MCF 10A (cell line): ENCODE results near the gene PRAMEF27. TPM values are rescaled to one million over a fixed set of nuclear protein-coding genes. Genes with fewer than 3 reads are reported as not detected.
"Not testable (repeated sequence)": the region's sequence is repeated elsewhere in the genome, so short reads cannot be mapped to it uniquely, and the experiment has no call there.

Experiments used
- Bru-seq: library from RNA; stranded (reverse); fragments of 400-500 nt; gene quantifications from one replicate; lab custom pipeline; 2021; lab: Mats Ljungman, UMichigan
- BruChase-seq, 2 experiments: library from RNA; stranded (reverse); fragments of 400-500 nt; gene quantifications; one replicate each; lab custom pipeline; 2021; lab: Mats Ljungman, UMichigan
- BruUV-seq: library from RNA; stranded (reverse); fragments of 400-500 nt; replicated peaks from 2 replicates; lab custom pipeline; 2021; lab: Mats Ljungman, UMichigan
- CTCF ChIA-PET: fragments of 300-600 bp; sonication (Branson Sonifier 250); formaldehyde crosslinking; extraction: SDS; loops from one replicate; lab custom pipeline; 2021; ENCODE audit warnings: antibody characterized with exemption, inconsistent platforms; lab: Yijun Ruan, JAX
- POLR2A ChIA-PET: fragments of 300-600, 350-650 bp; sonication (Branson Sonifier 250); formaldehyde crosslinking; extraction: SDS; loops from one replicate; lab custom pipeline; 2020; ENCODE audit warnings: antibody characterized with exemption, inconsistent platforms; lab: Yijun Ruan, JAX
- DNase-seq: peaks from one replicate; pipeline ENCODE4 v3.0.0-alpha.2; 2018; ENCODE audit not compliant: unreplicated experiment
- H3K27ac Mint-ChIP-seq: one replicate; pipeline ENCODE4 v1.8.0; 2022; ENCODE audit warnings: mild to moderate bottlenecking, low read depth, mixed read lengths; ENCODE audit not compliant: unreplicated experiment
- H3K27me3 Mint-ChIP-seq: one replicate; pipeline ENCODE4 v1.8.0; 2022; ENCODE audit warnings: mixed read lengths; ENCODE audit not compliant: insufficient read depth, unreplicated experiment
- H3K36me3 Mint-ChIP-seq: one replicate; pipeline ENCODE4 v1.8.0; 2022; ENCODE audit warnings: mild to moderate bottlenecking, moderate library complexity, mixed read lengths; ENCODE audit not compliant: insufficient read depth, unreplicated experiment
- H3K4me1 Mint-ChIP-seq: one replicate; pipeline ENCODE4 v1.8.0; 2022; ENCODE audit warnings: mixed read lengths; ENCODE audit not compliant: insufficient read depth, unreplicated experiment
- H3K4me3 Mint-ChIP-seq: one replicate; pipeline ENCODE4 v1.8.0; 2022; ENCODE audit warnings: mild to moderate bottlenecking, moderate library complexity, mixed read lengths; ENCODE audit not compliant: unreplicated experiment
- H3K9me3 Mint-ChIP-seq: one replicate; pipeline ENCODE4 v1.8.0; 2022; ENCODE audit warnings: mixed read lengths; ENCODE audit not compliant: unreplicated experiment
- intact Hi-C: fragments of 100-400 bp; cut with micrococcal nuclease; formaldehyde crosslinking; loops from 2 replicates; pipeline ENCODE4 v1.14.1; 2022
- long read RNA-seq: library from polyadenylated mRNA; stranded (forward); transcript quantifications from one replicate; pipeline ENCODE4 v2.0.0, GENCODE V29; 2022
- total RNA-seq: library from RNA; stranded (reverse); gene quantifications from 2 replicates; pipeline ENCODE4 v1.2.3, GENCODE V29; 2022

PRAMEF27 gene
- total RNA-seq, result not detected in 2 replicates
- not detected for Bru-seq, nascent RNA
- BruChase-seq, experiment 1, labeled RNA remaining after a 6-hour chase, result not detected
- not detected for BruChase-seq, experiment 2, labeled RNA remaining after a 2-hour chase
- long read RNA-seq, result 0 reads

- BruUV-seq, H3K4me3 Mint-ChIP-seq, H3K4me1 Mint-ChIP-seq, CTCF ChIA-PET, H3K9me3 Mint-ChIP-seq, H3K36me3 Mint-ChIP-seq, DNase-seq, H3K27ac Mint-ChIP-seq, H3K27me3 Mint-ChIP-seq, intact Hi-C loops, POLR2A ChIA-PET: not testable (repeated sequence)
Measured at GRCh38 chr1:13056475-13056874, at the start of gene PRAMEF27. Gene PRAMEF27 (minus strand): TSS chr1:13056575. CDS start chr1:13053659, 2,916 bp downstream.

- POLR2A ChIA-PET, H3K36me3 Mint-ChIP-seq, H3K27me3 Mint-ChIP-seq, H3K9me3 Mint-ChIP-seq, H3K4me1 Mint-ChIP-seq, H3K27ac Mint-ChIP-seq, CTCF ChIA-PET, DNase-seq, BruUV-seq, intact Hi-C loops, H3K4me3 Mint-ChIP-seq: not testable (repeated sequence)
Measured at GRCh38 chr1:13070474-13070873, 14.1 kb upstream of the PRAMEF27 start, which contains the start of gene PRAMEF25. Gene PRAMEF25 (plus strand): TSS chr1:13070774. CDS start chr1:13073694, 2,920 bp downstream.

- H3K27me3 Mint-ChIP-seq, POLR2A ChIA-PET: not testable (repeated sequence)
Measured at GRCh38 chr1:13019846-13020245, 36.5 kb downstream of the PRAMEF27 start.

GRCh38 chr1:13011932-13012331 is 44.4 kb downstream of the PRAMEF27 start:
- H3K27me3 Mint-ChIP-seq, H3K4me1 Mint-ChIP-seq, intact Hi-C loops, H3K36me3 Mint-ChIP-seq, DNase-seq, H3K9me3 Mint-ChIP-seq, H3K4me3 Mint-ChIP-seq, CTCF ChIA-PET, POLR2A ChIA-PET, BruUV-seq, H3K27ac Mint-ChIP-seq: not testable (repeated sequence)

More at GRCh38 chr1:13019846-13020245, 36.5 kb downstream of the PRAMEF27 start:
- BruUV-seq, H3K4me3 Mint-ChIP-seq, DNase-seq, H3K9me3 Mint-ChIP-seq, H3K4me1 Mint-ChIP-seq, intact Hi-C loops, H3K27ac Mint-ChIP-seq, CTCF ChIA-PET, H3K36me3 Mint-ChIP-seq: not testable (repeated sequence)

- BruUV-seq, H3K4me1 Mint-ChIP-seq, H3K36me3 Mint-ChIP-seq, H3K27me3 Mint-ChIP-seq, H3K9me3 Mint-ChIP-seq, DNase-seq, intact Hi-C loops, H3K4me3 Mint-ChIP-seq, CTCF ChIA-PET, H3K27ac Mint-ChIP-seq, POLR2A ChIA-PET: not testable (repeated sequence)
Measured at GRCh38 chr1:13009348-13009747, 47.0 kb downstream of the PRAMEF27 start.

GRCh38 chr1:13005732-13006131 is 50.6 kb downstream of the PRAMEF27 start:
- BruUV-seq, intact Hi-C loops, H3K4me3 Mint-ChIP-seq, H3K36me3 Mint-ChIP-seq, DNase-seq, CTCF ChIA-PET, H3K4me1 Mint-ChIP-seq, H3K9me3 Mint-ChIP-seq, H3K27ac Mint-ChIP-seq, POLR2A ChIA-PET, H3K27me3 Mint-ChIP-seq: not testable (repeated sequence)

Other genes with a start within 250 kb of the PRAMEF27 start
- gene PRAMEF11, start 225.2 kb downstream of the PRAMEF27 start, total RNA-seq, result not detected in 2 replicates
- gene HNRNPCL1, start 207.9 kb downstream of the PRAMEF27 start, total RNA-seq, result not detected in 2 replicates
- not detected in 2 replicates for gene PRAMEF2, start 199.5 kb downstream of the PRAMEF27 start, total RNA-seq
- gene PRAMEF4, start 170.4 kb downstream of the PRAMEF27 start, total RNA-seq, result not detected in 2 replicates
- not detected in 2 replicates for gene PRAMEF10, start 158.3 kb downstream of the PRAMEF27 start, total RNA-seq
- not detected in 2 replicates for gene PRAMEF7, start 140.0 kb downstream of the PRAMEF27 start, total RNA-seq
- gene PRAMEF6, start 109.0 kb downstream of the PRAMEF27 start, total RNA-seq, result not detected in 2 replicates
- gene HNRNPCL3, start 4.2 kb upstream of the PRAMEF27 start, total RNA-seq, result not detected in 2 replicates
- gene PRAMEF25, start 14.2 kb upstream of the PRAMEF27 start, total RNA-seq, result not detected in 2 replicates
- gene HNRNPCL2, start 60.3 kb upstream of the PRAMEF27 start, total RNA-seq, result not detected in 2 replicates
- gene PRAMEF26, start 99.4 kb upstream of the PRAMEF27 start, total RNA-seq, result not detected in 2 replicates
- not detected in 2 replicates for gene HNRNPCL4, start 109.1 kb upstream of the PRAMEF27 start, total RNA-seq
- gene PRAMEF9, start 115.3 kb upstream of the PRAMEF27 start, total RNA-seq, result not detected in 2 replicates
- not detected in 2 replicates for gene PRAMEF13, start 144.8 kb upstream of the PRAMEF27 start, total RNA-seq
- not detected in 2 replicates for gene PRAMEF18, start 169.6 kb upstream of the PRAMEF27 start, total RNA-seq
- gene PRAMEF5, start 197.6 kb upstream of the PRAMEF27 start, total RNA-seq, result not detected in 2 replicates
- gene PRAMEF8, start 228.6 kb upstream of the PRAMEF27 start, total RNA-seq, result not detected in 2 replicates
- gene PRAMEF33, start 247.0 kb upstream of the PRAMEF27 start, total RNA-seq, result not detected in 2 replicates